Measurements from ENCODE around the gene DLG1.

DNA sequence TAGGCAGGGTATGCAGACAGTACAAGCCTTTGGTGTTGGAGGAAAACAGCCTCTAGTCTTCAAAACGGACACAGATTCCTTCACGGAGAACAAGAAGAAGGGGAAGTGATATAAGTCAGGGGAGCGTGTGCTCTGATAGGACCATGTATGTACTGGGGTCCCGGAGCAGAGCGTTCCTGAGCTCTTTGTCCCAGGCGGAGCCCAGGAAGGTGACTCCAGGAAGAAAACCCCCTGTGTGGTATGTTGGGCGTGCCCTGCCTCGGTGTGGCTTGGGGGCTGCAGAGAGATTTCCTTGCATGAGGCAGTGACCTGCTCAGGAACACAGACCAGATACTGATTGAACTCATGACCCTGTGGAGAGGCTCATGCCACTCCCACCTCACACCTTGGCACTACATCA lies 290.5 kb downstream of the DLG1 start:
- TF ChIP-seq GABPA (IDR thresholded peaks at IDR 0.05 in 1 of 2, conservative IDR thresholded peaks at IDR 0.05 in 1 of 2) (no peak), RAD21 (IDR thresholded peaks at IDR 0.05) (no peak), RXRA (IDR thresholded peaks at IDR 0.05) (no peak), HNF4G (IDR thresholded peaks at IDR 0.05) (no peak), TAF1 (conservative IDR thresholded peaks at IDR 0.05) (no peak), EGR1 (IDR thresholded peaks at IDR 0.05; ENCODE audit: low read depth in 2 of 2) (no peak), JUND (IDR thresholded peaks at IDR 0.05) (no peak), YY1 (IDR thresholded peaks at IDR 0.05) (no peak), NR2F2 (IDR thresholded peaks at IDR 0.05) (no peak)
- TF ChIP-seq, protein P1, sequence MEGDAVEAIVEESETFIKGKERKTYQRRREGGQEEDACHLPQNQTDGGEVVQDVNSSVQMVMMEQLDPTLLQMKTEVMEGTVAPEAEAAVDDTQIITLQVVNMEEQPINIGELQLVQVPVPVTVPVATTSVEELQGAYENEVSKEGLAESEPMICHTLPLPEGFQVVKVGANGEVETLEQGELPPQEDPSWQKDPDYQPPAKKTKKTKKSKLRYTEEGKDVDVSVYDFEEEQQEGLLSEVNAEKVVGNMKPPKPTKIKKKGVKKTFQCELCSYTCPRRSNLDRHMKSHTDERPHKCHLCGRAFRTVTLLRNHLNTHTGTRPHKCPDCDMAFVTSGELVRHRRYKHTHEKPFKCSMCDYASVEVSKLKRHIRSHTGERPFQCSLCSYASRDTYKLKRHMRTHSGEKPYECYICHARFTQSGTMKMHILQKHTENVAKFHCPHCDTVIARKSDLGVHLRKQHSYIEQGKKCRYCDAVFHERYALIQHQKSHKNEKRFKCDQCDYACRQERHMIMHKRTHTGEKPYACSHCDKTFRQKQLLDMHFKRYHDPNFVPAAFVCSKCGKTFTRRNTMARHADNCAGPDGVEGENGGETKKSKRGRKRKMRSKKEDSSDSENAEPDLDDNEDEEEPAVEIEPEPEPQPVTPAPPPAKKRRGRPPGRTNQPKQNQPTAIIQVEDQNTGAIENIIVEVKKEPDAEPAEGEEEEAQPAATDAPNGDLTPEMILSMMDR (IDR thresholded peaks at IDR 0.05; ENCODE audit: low read depth, low read length, missing input control), result no peak
- TF ChIP-seq, protein P2, sequence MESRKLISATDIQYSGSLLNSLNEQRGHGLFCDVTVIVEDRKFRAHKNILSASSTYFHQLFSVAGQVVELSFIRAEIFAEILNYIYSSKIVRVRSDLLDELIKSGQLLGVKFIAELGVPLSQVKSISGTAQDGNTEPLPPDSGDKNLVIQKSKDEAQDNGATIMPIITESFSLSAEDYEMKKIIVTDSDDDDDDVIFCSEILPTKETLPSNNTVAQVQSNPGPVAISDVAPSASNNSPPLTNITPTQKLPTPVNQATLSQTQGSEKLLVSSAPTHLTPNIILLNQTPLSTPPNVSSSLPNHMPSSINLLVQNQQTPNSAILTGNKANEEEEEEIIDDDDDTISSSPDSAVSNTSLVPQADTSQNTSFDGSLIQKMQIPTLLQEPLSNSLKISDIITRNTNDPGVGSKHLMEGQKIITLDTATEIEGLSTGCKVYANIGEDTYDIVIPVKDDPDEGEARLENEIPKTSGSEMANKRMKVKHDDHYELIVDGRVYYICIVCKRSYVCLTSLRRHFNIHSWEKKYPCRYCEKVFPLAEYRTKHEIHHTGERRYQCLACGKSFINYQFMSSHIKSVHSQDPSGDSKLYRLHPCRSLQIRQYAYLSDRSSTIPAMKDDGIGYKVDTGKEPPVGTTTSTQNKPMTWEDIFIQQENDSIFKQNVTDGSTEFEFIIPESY (IDR thresholded peaks at IDR 0.05), result no peak
- TF ChIP-seq, protein P3, sequence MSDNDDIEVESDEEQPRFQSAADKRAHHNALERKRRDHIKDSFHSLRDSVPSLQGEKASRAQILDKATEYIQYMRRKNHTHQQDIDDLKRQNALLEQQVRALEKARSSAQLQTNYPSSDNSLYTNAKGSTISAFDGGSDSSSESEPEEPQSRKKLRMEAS (IDR thresholded peaks at IDR 0.05), result no peak
- TF ChIP-seq, protein P4, sequence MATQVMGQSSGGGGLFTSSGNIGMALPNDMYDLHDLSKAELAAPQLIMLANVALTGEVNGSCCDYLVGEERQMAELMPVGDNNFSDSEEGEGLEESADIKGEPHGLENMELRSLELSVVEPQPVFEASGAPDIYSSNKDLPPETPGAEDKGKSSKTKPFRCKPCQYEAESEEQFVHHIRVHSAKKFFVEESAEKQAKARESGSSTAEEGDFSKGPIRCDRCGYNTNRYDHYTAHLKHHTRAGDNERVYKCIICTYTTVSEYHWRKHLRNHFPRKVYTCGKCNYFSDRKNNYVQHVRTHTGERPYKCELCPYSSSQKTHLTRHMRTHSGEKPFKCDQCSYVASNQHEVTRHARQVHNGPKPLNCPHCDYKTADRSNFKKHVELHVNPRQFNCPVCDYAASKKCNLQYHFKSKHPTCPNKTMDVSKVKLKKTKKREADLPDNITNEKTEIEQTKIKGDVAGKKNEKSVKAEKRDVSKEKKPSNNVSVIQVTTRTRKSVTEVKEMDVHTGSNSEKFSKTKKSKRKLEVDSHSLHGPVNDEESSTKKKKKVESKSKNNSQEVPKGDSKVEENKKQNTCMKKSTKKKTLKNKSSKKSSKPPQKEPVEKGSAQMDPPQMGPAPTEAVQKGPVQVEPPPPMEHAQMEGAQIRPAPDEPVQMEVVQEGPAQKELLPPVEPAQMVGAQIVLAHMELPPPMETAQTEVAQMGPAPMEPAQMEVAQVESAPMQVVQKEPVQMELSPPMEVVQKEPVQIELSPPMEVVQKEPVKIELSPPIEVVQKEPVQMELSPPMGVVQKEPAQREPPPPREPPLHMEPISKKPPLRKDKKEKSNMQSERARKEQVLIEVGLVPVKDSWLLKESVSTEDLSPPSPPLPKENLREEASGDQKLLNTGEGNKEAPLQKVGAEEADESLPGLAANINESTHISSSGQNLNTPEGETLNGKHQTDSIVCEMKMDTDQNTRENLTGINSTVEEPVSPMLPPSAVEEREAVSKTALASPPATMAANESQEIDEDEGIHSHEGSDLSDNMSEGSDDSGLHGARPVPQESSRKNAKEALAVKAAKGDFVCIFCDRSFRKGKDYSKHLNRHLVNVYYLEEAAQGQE (IDR thresholded peaks at IDR 0.05), result no peak

Data from liver (tissue), 3 donors.